Occipital lobe (tissue), 2 donors: Measurements from ENCODE around the gene NCL. TPM values are rescaled to one million over a fixed set of nuclear protein-coding genes. Genes with fewer than 3 reads are reported as not detected.
"Not testable (repeated sequence)": the region's sequence is repeated elsewhere in the genome, so short reads cannot be mapped to it uniquely, and the experiment has no call there.

Experiments
- DNase-seq: peaks from one replicate; lab custom pipeline; 2025; lab: John Stamatoyannopoulos, UW
- total RNA-seq: library from RNA; depleted of rRNA; stranded (reverse); fragments of >200 nt; gene quantifications from one replicate; pipeline ENCODE4 v1.2.3, GENCODE V29; 2014

The NCL gene
- total RNA-seq, 1 donor from 2014 or later = 113 TPM

- no peak for DNase-seq
Observed at GRCh38 chr2:231469583-231469950, 5.3 kb upstream of the NCL start.

DNA sequence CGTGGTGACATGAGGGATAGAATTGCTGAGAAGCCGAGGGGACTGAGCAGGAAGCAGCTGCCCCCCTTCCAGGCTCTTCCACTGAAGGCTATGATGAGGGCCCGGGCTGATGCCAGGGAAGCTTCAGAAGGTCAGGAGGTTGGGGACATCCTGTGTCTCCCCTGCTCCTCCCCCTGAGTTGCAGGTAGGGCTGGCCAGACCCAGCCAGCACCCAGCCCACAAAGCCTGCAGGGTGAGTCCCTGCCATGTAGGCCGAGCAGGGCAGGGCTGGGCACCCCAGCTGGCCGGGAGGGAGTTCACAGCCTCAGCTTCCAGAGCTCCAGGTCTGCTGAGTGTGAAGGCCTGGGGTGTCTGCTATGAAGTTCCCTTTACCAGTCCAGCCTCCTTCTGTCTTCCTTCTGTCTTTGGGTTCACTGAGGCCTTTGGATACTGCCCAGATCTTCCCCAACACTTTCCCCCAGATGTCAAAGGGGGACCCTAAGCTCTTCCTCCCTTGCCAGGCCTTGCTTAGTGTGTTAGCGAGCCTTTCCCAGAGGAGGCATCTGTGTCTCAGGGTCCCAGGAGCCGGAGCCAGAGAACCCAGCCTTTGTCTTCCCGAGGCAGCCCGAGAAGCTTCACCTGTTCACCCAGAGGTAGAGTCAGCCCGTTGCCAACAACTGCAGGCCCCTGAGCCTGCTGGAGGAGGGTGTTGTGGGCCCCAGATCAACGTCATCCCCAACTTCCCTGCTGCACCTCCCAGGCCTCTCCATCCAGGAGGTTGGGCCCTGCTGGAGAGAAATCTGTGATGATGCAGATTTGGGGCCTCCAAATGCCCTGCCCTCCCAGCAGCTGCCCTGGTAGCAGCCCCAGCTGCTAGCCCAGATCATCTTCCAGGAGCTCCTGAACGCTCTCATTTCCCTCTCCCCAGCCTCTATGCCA lies 3.6 kb upstream of the NCL start:
- DNase-seq = no peak

DNA sequence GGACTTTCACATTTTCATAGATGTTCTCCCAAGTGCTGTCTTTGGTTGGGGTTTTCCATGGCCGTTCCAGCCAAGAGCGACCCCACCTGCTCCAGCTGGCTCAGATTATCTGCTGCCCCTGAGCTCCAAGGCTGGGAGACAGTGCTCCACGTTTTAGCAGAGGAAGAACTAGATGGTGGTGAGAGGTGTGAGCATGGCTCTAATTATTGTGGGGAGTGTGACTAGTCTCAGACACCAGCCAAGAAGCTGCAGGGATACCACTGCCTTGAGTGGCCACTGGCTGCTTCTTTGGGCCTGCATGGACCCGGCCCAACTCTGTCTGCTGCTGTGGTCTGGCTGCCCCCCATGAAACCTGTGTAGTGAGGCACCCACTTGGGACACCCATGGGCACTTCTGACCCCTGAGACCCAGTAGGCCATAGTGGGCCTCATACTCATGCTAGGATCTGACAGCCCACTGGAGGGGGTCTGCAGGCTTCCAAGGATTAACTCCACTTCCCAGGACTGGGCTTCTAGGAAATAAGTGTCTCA lies 2.8 kb upstream of the NCL start:
- DNase-seq = no peak

DNA sequence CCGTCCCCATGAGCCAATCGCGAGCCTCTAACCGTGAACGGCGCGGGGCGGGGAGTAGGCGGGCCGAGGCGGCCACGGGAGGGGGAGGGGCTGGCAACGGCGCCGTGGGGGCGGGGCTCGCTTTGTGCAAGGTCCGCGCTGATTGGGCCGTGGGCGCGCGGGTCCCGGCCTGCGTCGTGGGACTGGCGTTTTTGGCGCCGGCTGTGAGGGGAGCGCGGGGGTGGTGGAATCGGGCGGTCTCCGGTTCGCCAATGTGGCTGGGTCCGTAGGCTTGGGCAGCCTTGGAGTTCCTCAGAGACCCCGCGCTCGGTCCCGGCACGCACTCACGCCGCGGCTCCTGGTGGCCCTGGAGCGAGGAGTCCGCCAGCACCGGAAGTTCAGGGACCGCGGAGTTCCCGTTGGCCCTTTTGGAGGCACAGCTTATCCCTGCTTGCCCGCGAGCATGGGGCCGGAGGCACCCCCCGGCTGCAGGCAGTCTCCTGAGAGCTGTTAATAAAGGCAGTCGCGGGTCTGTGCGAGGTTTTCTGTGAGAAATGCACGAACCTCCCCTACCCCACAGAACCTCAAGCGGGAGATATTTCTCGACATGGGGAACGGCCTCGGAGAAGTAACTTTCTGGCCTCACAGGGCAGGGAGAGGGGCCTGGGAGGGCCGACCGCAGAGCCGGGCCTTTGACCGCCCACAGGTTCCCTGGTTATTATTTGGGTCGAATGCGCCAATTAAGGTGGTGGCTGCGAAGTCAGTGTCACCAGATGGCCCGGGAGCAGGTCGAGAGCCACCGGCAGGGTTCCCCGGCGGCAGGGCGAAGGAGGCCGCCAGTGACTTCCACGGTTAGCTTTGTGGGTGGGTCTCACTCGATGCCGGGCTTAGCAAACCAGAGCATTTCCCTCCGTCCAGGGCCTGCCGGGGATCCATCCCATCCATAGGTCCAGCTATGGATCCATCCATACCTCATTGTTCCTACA lies 574 bp upstream of the NCL start:
- peak; percentile 97 for DNase-seq

- DNase-seq = no peak
Observed at GRCh38 chr2:231462729-231463465, 1.4 kb downstream of the NCL start.

DNA sequence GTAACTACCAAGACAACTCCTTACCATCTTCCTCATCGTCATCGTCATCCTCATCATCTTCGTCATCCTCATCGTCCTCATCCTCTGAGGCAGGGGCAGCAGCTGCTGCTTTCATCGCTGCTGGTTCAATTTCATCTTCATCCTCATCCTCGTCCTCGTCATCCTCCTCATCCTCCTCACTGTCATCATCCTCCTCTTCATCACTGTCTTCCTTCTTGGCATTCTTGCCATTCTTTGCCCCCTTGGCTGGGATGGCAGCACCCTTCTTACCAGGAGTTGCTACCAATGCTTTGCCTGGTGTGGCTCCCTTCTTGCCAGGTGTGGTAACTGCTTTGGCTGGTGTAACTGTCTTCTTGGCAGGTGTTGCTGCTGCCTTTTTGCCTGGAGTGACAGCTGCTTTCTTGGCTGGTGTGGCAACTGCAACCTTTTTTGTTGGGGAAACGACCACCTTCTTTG lies 2.7 kb downstream of the NCL start:
- DNase-seq = no peak

DNA sequence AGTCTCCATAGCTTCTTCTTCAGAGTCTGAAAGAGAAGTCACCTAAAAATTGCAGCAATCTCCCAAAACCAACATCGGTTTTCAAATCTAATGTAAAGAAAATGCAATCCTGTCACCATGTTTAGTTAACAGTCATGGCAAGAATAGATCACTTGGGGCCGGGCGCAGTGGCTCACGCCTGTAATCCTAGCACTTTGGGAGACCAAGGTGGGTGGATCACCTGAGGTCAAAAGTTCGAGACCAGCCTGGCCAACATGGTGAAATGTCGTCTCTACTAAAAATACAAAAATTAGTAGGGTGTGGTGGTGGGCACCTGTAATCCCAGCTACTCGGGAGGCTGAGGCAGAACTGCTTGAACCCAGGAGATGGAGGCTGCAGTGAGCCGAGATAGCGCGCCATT lies 3.4 kb downstream of the NCL start:
- not testable (repeated sequence) for DNase-seq

- no peak for DNase-seq
Observed at GRCh38 chr2:231460073-231460835, 4.0 kb downstream of the NCL start.

DNA sequence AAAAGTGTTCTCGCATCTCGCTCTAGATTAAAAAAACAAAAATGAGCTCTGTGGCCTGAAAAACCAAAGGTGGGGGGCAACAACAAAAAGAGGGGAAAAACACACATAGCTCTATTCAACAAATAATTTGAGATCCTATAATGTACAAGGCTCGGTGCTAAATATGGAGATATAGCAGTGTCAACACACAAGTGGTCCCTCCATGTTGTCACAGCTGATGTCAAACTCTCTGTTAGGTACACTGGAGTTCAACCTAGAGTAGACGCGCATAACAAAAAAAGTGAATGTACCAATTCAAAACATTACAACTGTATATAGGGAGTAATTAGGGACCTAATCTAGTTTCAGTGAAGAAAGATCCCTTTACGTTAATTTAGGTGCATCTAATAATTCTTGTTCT lies 5.9 kb downstream of the NCL start:
- no peak for DNase-seq

DNA sequence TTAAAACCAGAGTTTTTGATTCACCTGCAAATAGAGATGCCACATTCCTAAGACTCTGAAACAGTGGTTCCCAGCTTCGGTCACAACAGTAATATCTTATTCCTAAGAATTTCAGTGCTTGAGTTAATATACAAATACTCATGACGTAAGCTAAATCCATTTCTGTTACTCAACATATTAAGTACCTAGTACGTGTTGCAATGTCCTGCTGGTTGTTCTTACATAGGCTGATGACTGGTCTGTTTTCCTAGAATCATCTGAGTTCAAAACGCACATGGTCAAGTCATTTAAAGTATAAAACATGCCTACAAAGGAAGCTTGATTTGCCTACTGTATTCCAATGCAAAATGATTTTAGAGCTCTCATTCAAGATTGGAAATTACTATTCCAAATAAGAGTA lies 7.2 kb downstream of the NCL start:
- DNase-seq = no peak

- DNase-seq = no peak
Observed at GRCh38 chr2:231456295-231457004, 7.8 kb downstream of the NCL start.

- no peak for DNase-seq
Observed at GRCh38 chr2:231455890-231456289, 8.4 kb downstream of the NCL start.

DNA sequence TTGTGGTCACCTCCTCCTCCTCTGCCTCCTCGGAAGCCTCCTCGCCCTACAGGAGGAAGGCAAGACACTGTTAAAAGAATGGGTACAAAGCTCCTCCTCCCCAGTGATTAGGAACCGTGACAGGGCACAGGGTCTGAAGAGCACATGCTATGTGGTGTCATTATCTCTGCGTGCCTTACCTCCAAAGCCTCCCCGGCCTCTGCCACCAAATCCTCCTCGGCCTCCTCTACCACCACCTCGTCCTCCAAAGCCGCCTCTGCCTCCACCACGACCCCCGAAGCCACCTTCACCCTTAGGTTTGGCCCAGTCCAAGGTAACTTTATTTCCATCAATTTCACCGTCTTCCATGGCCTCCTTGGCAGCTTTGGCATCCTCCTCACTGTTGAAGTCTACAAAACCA lies 9.1 kb downstream of the NCL start:
- DNase-seq = no peak

DNA sequence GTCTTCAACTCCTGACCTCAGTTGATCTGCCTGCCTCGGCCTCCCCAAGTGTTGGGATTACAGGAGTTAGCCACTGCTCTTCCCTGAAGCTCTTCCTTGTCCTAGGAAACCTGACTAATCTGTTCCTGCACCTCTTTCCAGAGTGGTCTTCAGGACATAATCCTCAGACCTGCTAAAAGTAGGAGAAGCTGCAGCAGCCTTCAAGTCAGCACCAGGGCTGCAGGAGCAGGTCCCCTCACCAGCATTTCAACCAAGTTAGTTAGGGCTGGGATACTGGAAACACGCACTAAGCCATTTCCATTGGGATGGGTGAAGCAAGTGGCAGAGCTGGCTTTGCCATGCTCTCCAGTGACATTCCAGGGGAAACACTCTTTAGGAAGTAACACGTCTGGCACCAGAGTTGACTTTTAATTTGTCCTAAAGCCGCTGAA lies 9.9 kb downstream of the NCL start:
- DNase-seq = no peak

GRCh38 chr2:231452799-231453508 lies 11.3 kb downstream of the NCL start:
- DNase-seq = no peak

- no peak for DNase-seq
Observed at GRCh38 chr2:231450548-231450989, 13.7 kb downstream of the NCL start.

- DNase-seq = no peak
Observed at GRCh38 chr2:231449503-231450054, 14.7 kb downstream of the NCL start.

DNA sequence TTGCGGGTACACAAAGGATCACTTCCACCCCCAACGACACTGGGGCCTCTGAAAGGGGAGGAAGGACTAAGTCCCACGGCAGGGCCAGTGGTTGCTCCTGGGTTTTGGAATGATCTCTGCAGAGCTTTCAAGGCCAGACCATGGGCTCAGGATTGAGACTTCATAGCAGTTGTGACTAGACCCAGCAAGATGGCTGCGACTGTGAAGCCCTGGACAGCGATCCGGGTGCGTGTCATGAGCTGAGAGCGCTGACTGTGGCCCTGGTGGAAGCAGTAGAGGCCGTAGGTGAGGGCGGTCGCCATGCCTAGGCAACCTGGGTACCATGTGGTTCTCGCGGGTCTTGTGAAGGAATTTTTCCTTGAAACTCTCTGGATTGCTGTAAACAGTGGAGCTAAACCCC lies 27.3 kb downstream of the NCL start:
- no peak for DNase-seq

DNA sequence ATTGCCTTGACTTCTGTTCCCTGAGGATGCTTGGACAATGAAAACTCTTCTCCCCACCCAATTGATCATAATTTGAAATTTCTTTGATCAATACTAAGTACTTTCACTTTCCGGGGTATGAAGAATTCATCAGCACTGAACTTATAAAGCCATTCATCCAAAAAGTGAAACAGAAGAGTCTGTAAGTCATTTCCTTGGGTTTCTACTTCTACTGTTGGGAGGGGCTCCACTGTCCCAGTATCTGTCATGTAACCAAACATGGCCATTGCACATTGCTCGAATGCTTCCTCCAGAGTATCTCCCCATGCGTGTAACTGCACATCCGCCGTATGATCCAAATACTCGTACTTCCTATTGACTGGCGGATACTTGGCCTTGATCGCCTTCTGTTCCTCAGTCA lies 30.3 kb downstream of the NCL start:
- DNase-seq = no peak
